Measurements from ENCODE around the gene SPOCK3. TPM values are rescaled to one million over a fixed set of nuclear protein-coding genes. Genes with fewer than 3 reads are reported as not detected.

SPOCK3 gene
- polyA plus RNA-seq, 3 donors = 0.31 to 1.9 (median 1.2) TPM

DNA sequence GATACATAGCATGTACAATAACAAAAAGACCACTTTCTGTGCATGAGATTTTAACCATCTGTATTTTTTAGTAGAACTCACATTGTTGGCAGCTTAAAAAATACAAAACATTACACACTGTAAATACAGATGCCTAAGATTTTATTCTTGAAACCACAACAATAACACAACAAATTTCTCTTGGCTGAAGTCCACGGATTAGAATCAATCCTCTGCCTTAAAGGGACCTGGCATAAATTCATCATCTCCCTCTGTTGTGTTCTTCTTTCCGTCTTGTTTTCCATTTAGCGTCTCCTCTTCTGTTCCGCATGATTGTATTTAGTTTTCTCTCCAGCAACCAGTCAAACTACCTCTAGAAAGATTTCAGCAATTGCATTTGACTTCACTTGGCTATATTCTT is 231.0 kb downstream of the SPOCK3 start:
- WGBS (ENCODE audit: insufficient coverage) = 70% methylated on average over 1 of the region's 4 CpGs

DNA sequence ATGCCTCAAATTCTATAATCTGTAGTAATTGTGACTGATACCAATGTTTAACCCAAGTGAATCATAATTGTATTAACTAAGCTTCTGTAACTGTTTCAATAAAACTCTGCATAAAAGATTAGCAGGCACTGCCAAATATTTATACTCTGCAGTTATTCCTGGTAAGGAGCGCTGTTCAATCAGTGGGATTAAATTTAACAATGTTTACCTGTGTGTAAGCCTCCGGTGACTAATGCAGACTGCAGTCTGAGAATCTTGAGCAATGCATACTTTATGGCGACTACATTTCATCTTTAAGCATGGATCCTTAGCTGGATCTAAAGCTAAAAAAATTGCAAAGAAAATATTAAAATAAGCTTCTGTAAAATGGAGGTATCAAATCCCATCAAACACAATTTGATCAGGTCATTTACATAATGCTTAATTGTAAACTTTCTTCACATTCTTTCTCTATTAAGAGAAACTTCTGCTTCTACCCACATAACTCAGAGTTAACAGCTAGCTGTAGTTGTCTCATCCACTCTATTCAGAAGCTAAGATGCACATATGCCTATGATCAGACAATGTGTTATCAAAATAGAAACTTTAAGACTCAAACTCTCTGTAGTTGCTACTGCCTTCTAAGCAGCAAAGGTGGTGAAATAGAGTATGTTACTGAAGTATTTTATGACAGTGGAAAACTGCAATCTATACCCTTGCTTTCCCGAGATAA is 234.0 kb downstream of the SPOCK3 start:
- H3K4me1 ChIP-seq (ENCODE audit: control insufficient read depth in 1 of 2, insufficient read depth in 2 of 2, low read length in 2 of 2) = no peaks in the 10 kb centered on the region
- 83% methylated on average over 2 of the region's 4 CpGs for WGBS (ENCODE audit: insufficient coverage)
- no peak overlapping the region for H2AFZ ChIP-seq (ENCODE audit: insufficient read depth, low read depth, low read length, poor library complexity, severe bottlenecking)
- no peaks in the 10 kb centered on the region for H3K9me3 ChIP-seq (replicated peaks in 1 of 2; ENCODE audit: control insufficient read depth in 1 of 2, insufficient read depth in 1 of 2, low read length in 2 of 2)
- Mint-ChIP-seq H3K27me3 (ENCODE audit: low read depth in 3 of 3) (peaks cover 0 to 2% (median 1%) of the 10 kb centered on the region in 3 donors), H3K4me3 (no peak overlapping the region), H3K27ac (no peak overlapping the region), H3K36me3 (no peaks in the 10 kb centered on the region), H3K9me3 (peaks cover 0 to 2% (median 0%) of the 10 kb centered on the region in 7 donors), H3K4me1 (no peaks in the 10 kb centered on the region)
- no peaks in the 10 kb centered on the region for H4K20me1 ChIP-seq (ENCODE audit: insufficient read depth, low read length)
- H3K9ac ChIP-seq (ENCODE audit: insufficient read depth, low read length, poor library complexity, severe bottlenecking) = no peak overlapping the region
- no peaks in the 10 kb centered on the region for H3K27me3 ChIP-seq (ENCODE audit: control insufficient read depth in 2 of 2, insufficient read depth in 2 of 2, low read length in 2 of 2)
- H3K4me3 ChIP-seq (replicated peaks in 1 of 3; ENCODE audit: low read depth in 2 of 3, low read length in 3 of 3) = no peak overlapping the region
- TF ChIP-seq, protein P1, sequence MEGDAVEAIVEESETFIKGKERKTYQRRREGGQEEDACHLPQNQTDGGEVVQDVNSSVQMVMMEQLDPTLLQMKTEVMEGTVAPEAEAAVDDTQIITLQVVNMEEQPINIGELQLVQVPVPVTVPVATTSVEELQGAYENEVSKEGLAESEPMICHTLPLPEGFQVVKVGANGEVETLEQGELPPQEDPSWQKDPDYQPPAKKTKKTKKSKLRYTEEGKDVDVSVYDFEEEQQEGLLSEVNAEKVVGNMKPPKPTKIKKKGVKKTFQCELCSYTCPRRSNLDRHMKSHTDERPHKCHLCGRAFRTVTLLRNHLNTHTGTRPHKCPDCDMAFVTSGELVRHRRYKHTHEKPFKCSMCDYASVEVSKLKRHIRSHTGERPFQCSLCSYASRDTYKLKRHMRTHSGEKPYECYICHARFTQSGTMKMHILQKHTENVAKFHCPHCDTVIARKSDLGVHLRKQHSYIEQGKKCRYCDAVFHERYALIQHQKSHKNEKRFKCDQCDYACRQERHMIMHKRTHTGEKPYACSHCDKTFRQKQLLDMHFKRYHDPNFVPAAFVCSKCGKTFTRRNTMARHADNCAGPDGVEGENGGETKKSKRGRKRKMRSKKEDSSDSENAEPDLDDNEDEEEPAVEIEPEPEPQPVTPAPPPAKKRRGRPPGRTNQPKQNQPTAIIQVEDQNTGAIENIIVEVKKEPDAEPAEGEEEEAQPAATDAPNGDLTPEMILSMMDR (IDR thresholded peaks at IDR 0.05) = no peak
- intact Hi-C loops (cut with micrococcal nuclease) = no loop called here
- no peak overlapping the region for H3K27ac ChIP-seq (ENCODE audit: low read depth in 1 of 2, low read length in 2 of 2)
- H3K36me3 ChIP-seq (replicated peaks in 1 of 2; ENCODE audit: control insufficient read depth in 1 of 2, insufficient read depth in 2 of 2, low read length in 2 of 2) = no peaks in the 10 kb centered on the region
- H3K79me2 ChIP-seq (ENCODE audit: insufficient read depth, low read length) = no peaks in the 10 kb centered on the region
- H3K4me2 ChIP-seq (replicated peaks; ENCODE audit: extremely low read depth, low read length, poor library complexity, severe bottlenecking) = no peak overlapping the region
- no peak for DNase-seq

More for the DNA sequence above, 231.0 kb downstream of the SPOCK3 start:
- no peaks in the 10 kb centered on the region for H3K4me1 Mint-ChIP-seq
- DNase-seq = no peak
- Histone ChIP-seq H2AFZ (ENCODE audit: insufficient read depth, low read depth, low read length, poor library complexity, severe bottlenecking) (no peak overlapping the region), H3K9ac (ENCODE audit: insufficient read depth, low read length, poor library complexity, severe bottlenecking) (no peak overlapping the region), H3K27me3 (ENCODE audit: control insufficient read depth in 2 of 2, insufficient read depth in 2 of 2, low read length in 2 of 2) (no peaks in the 10 kb centered on the region), H3K4me2 (replicated peaks; ENCODE audit: extremely low read depth, low read length, poor library complexity, severe bottlenecking) (no peak overlapping the region), H3K79me2 (ENCODE audit: insufficient read depth, low read length) (no peaks in the 10 kb centered on the region), H3K4me3 (replicated peaks in 1 of 3; ENCODE audit: low read depth in 2 of 3, low read length in 3 of 3) (no peak overlapping the region), H3K9me3 (replicated peaks in 1 of 2; ENCODE audit: control insufficient read depth in 1 of 2, insufficient read depth in 1 of 2, low read length in 2 of 2) (no peaks in the 10 kb centered on the region), H3K4me1 (ENCODE audit: control insufficient read depth in 1 of 2, insufficient read depth in 2 of 2, low read length in 2 of 2) (no peaks in the 10 kb centered on the region), H3K36me3 (replicated peaks in 1 of 2; ENCODE audit: control insufficient read depth in 1 of 2, insufficient read depth in 2 of 2, low read length in 2 of 2) (no peaks in the 10 kb centered on the region), H3K27ac (ENCODE audit: low read depth in 1 of 2, low read length in 2 of 2) (no peak overlapping the region), H4K20me1 (ENCODE audit: insufficient read depth, low read length) (no peaks in the 10 kb centered on the region)
- TF ChIP-seq, protein P1 (IDR thresholded peaks at IDR 0.05) = no peak
- H3K27ac Mint-ChIP-seq = no peak overlapping the region
- intact Hi-C loops (cut with micrococcal nuclease) = no loop called here
- H3K36me3 Mint-ChIP-seq = no peaks in the 10 kb centered on the region
- H3K9me3 Mint-ChIP-seq = peaks cover 0 to 2% (median 0%) of the 10 kb centered on the region in 7 donors
- peaks cover 0 to 1% (median 0%) of the 10 kb centered on the region in 3 donors for H3K27me3 Mint-ChIP-seq (ENCODE audit: low read depth in 3 of 3)
- H3K4me3 Mint-ChIP-seq = no peak overlapping the region

All from CD14-positive monocyte (primary cell).